ENCODE measurements around the gene SLC4A4. TPM values are rescaled to one million over a fixed set of nuclear protein-coding genes. Genes with fewer than 3 reads are reported as not detected.

The SLC4A4 gene
- total and polyA plus RNA-seq, 10 of the 15 experiments (the other 5 are each of a cell fraction or from before 2014, with no cell fraction given), result 0.05 to 0.44 (median 0.18) TPM

- CTCF ChIA-PET, result no interaction called here
- H3K9ac ChIP-seq (ENCODE audit: control insufficient read depth, insufficient read depth, low read length), result no peak overlapping the region
- H3K4me3 ChIP-seq, result no peak overlapping the region
- no peak for FAIRE-seq
- POLR2A ChIA-PET, result no interaction called here
- no peak overlapping the region for H3K27ac ChIP-seq (ENCODE audit: control insufficient read depth, insufficient read depth)
- 93% methylated on average over 2 of the region's 2 CpGs for WGBS (ENCODE audit: insufficient coverage, insufficient replicate concordance, low lambda C conversion rate, missing lambda C conversion rate)
- RAD21 ChIA-PET (ENCODE audit: unreplicated experiment), result no interaction called here
- in situ Hi-C loops (cut with MboI), result no loop called here
- H3K79me2 ChIP-seq (ENCODE audit: control insufficient read depth, insufficient read depth, low read length), result no peaks in the 10 kb centered on the region
- DNase-seq (ENCODE audit: low read depth, low spot score), result no peak
- ATAC-seq, result no peak
- H3K9me3 ChIP-seq (replicated peaks; ENCODE audit: control insufficient read depth, insufficient read depth, low read length), result no peaks in the 10 kb centered on the region
- H4K20me1 ChIP-seq (ENCODE audit: control insufficient read depth, insufficient read depth), result no peaks in the 10 kb centered on the region
- H3K4me1 ChIP-seq (ENCODE audit: control insufficient read depth, insufficient read depth, low read length), result no peaks in the 10 kb centered on the region
- no peaks in the 10 kb centered on the region for H3K27me3 ChIP-seq (replicated peaks in 1 of 2; ENCODE audit: control insufficient read depth in 2 of 2, insufficient read depth in 2 of 2, low read length in 1 of 2)
- SMC1A ChIA-PET (ENCODE audit: uncharacterized antibody, unreplicated experiment), result interaction anchor here (1.3 kb wide), 1 partner anchor 11 kb away, joined by 4 read pairs; no protein-coding TSS in a partner anchor
- intact Hi-C loops (cut with micrococcal nuclease; ENCODE audit: unreplicated experiment), result no loop called here
- no peak overlapping the region for H2AFZ ChIP-seq (ENCODE audit: control insufficient read depth, low read depth, low read length)
- no TSS peak for BruUV-seq (replicated peaks)
- no peaks in the 10 kb centered on the region for H3K36me3 ChIP-seq (ENCODE audit: control insufficient read depth in 2 of 2, insufficient read depth in 2 of 2, low read length in 1 of 2)
- TF ChIP-seq ATF7 (IDR thresholded peaks at IDR 0.05; ENCODE audit: low read depth) (no peak), POLR2AphosphoS2 (IDR thresholded peaks at IDR 0.05; ENCODE audit: low read depth, low read length) (no peak), MEF2A (IDR thresholded peaks at IDR 0.05; ENCODE audit: insufficient read depth, low read depth, low read length) (no peak), FOS (IDR thresholded peaks at IDR 0.05; ENCODE audit: borderline replicate concordance, extremely low read depth, insufficient read length) (no peak), HDAC2 (IDR thresholded peaks at IDR 0.05) (no peak), BHLHE40 (IDR thresholded peaks at IDR 0.05; ENCODE audit: borderline replicate concordance in 1 of 2, low read depth in 2 of 2, low read length in 1 of 2) (no peak), MTA2 (IDR thresholded peaks at IDR 0.05; ENCODE audit: low read depth) (no peak), EGR1 (IDR thresholded peaks at IDR 0.05; ENCODE audit: borderline replicate concordance in 1 of 2, low read depth in 2 of 2, low read length in 2 of 2) (no peak), ATF2 (IDR thresholded peaks at IDR 0.05; ENCODE audit: low read length) (no peak), BCL11A (IDR thresholded peaks at IDR 0.05; ENCODE audit: low read depth, low read length) (no peak), MYB (IDR thresholded peaks at IDR 0.05; ENCODE audit: borderline replicate concordance, low read depth, low read length) (no peak), SIN3A (IDR thresholded peaks at IDR 0.05; ENCODE audit: low read depth, low read length) (no peak), CTCF (IDR thresholded peaks at IDR 0.05 in 2 of 3, conservative IDR thresholded peaks at IDR 0.05 in 1 of 3; ENCODE audit: control insufficient read depth in 2 of 3, extremely low read depth in 1 of 3, insufficient read depth in 1 of 3, low read depth in 3 of 3, low read length in 3 of 3) (no peak), NKRF (conservative IDR thresholded peaks at IDR 0.05) (no peak), SMC3 (IDR thresholded peaks at IDR 0.05; ENCODE audit: borderline replicate concordance, low read length) (no peak)
- H3K4me2 ChIP-seq (ENCODE audit: control insufficient read depth, insufficient read depth), result no peak overlapping the region
Observed at GRCh38 chr4:71472946-71473345, 134.1 kb downstream of the SLC4A4 start.

All from GM12878 (cell line).